Astrocyte of the spinal cord (primary cell): ENCODE measurements around the gene FAT3.
A peak's percentile ranks its signal among the peaks of the same experiment; 100 is the strongest.

Experiments used
- DNase-seq: peaks from one replicate; pipeline ENCODE4 v3.0.0; 2011; ENCODE audit warnings: low read depth, low spot score
- H3K4me3 ChIP-seq: 2 replicates; pipeline ENCODE4 v1.5.1; 2011; ENCODE audit warnings: low read depth, mild to moderate bottlenecking, low read length, moderate library complexity
- CTCF ChIP-seq: IDR thresholded peaks from 2 replicates; pipeline ENCODE4 v1.5.1; 2012; ENCODE audit warnings: low read depth, mild to moderate bottlenecking, low read length, inconsistent platforms
- in situ Hi-C: cut with HindIII; loops from 2 replicates; pipeline ENCODE4 v1.10.0; 2017; ENCODE audit warnings: low sequenced_read_pairs

Gene FAT3

GRCh38 chr11:92198268-92198667 lies 26.4 kb upstream of the FAT3 start:
- no peak overlapping the region for H3K4me3 ChIP-seq
- no peak for DNase-seq
- in situ Hi-C loops = no loop called here
- TF ChIP-seq CTCF = no peak

GRCh38 chr11:92199991-92200390 lies 24.6 kb upstream of the FAT3 start:
- DNase-seq = no peak
- H3K4me3 ChIP-seq = no peak overlapping the region
- in situ Hi-C loops = no loop called here
- TF ChIP-seq CTCF = no peak

GRCh38 chr11:92204731-92205130 lies 19.9 kb upstream of the FAT3 start:
- in situ Hi-C loops = no loop called here
- H3K4me3 ChIP-seq = no peak overlapping the region
- DNase-seq = peak; percentile 7
- TF ChIP-seq CTCF = no peak

DNA sequence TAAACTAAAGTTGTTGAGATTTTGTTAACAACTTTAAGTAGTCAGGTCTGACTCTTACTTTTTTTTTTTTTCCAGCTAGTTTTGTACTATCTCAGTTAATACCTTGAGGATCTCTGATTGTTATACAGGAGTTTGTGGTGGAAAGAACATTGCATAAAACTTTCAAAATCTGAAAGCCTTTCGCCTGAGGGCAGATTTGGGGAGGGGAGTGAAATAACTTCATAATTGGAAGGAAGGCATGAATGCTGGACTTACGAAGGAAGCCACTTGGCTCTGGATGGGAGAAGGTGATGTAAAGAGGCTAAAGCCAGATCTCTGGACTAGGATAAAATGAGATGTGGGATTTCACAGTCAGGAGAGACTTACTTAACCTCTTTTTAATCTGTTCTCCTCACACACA lies 18.2 kb upstream of the FAT3 start:
- no peak for DNase-seq
- H3K4me3 ChIP-seq = no peak overlapping the region
- no peak for TF ChIP-seq CTCF
- in situ Hi-C loops = no loop called here

- peak; percentile 36 for DNase-seq
- in situ Hi-C loops = no loop called here
- no peak overlapping the region for H3K4me3 ChIP-seq
- peak; percentile 54 for TF ChIP-seq CTCF
These were observed 12.9 kb upstream of the FAT3 start for GRCh38 chr11:92211576-92212167.

DNA sequence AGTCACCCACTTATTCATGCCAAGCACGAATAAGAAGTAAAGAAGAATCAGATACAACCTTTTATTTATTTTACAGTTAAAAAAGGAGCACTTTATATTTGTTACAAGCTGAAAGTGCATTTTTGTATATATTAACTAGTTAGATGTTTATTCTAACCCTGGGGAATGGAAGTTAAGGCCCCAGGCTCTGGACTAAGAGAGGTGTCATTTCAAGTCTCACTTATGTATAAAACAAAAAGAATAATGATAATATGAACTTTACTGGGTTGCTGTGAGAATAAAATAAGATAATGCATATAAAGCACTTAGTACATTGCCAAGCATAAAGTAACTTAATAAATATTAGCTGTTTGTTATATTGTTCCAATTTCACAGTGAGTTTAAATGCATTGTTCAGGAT lies 12.1 kb upstream of the FAT3 start:
- in situ Hi-C loops = no loop called here
- no peak overlapping the region for H3K4me3 ChIP-seq
- no peak for DNase-seq
- no peak for TF ChIP-seq CTCF

DNA sequence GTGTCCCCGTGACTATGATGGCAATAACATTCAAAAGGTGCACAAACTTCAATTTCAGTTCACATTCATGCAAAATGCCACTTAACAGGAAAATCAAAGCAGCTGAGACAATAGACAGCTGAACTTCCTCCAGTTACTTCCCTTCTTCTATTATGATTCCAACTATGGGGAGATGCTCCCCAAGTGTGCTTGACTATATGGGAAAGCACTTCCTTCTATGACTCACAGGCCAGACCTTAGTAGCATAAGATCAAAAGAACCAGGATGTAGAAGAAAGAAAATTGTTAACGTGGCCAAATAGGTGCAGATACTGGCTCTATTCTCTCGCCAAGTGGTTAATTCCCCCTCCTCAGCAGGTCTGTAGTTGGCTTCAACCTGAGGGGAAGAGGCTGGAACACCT lies 7.8 kb upstream of the FAT3 start:
- no peak overlapping the region for H3K4me3 ChIP-seq
- TF ChIP-seq CTCF = no peak
- in situ Hi-C loops = no loop called here
- no peak for DNase-seq
